OCI-LY3 (cell line): ENCODE results near the gene SUPT16H.

Source experiments
- H2AFZ ChIP-seq: fragments of 200-600, 300-600 bp; shearing (Covaris generic); 2 replicates; pipeline ENCODE4 v1.6.0; 2014; ENCODE audit warnings: antibody characterized with exemption, low read depth, low read length
- H3K27ac ChIP-seq: fragments of 200-600, 300-600 bp; sonication (generic); 2 replicates; pipeline ENCODE4 v1.5.1; 2014; ENCODE audit warnings: mild to moderate bottlenecking, low read length, moderate library complexity, mixed read lengths
- H3K27me3 ChIP-seq: fragments of 200-600, 300-600 bp; sonication (generic); 2 replicates; pipeline ENCODE4 v1.6.1; 2014; ENCODE audit warnings: low read depth, low read length, mixed read lengths
- H3K36me3 ChIP-seq: fragments of 200-600, 300-600 bp; sonication (generic); replicated peaks from 2 replicates; pipeline ENCODE3; 2014; ENCODE audit warnings: low read depth, low read length, mixed read lengths
- H3K4me1 ChIP-seq: fragments of 300-600, 200-600 bp; sonication (generic); 2 replicates; pipeline ENCODE4 v1.6.1; 2014; ENCODE audit warnings: low read length, mixed read lengths
- H3K4me2 ChIP-seq: fragments of 200-600, 300-600 bp; sonication (generic); 2 replicates; pipeline ENCODE4 v1.6.1; 2014; ENCODE audit warnings: low read length, mixed read lengths
- H3K4me3 ChIP-seq: fragments of 300-600, 200-600 bp; sonication (generic); 2 replicates; pipeline ENCODE4 v1.5.1; 2014; ENCODE audit warnings: antibody characterized with exemption, mild to moderate bottlenecking, low read length, moderate library complexity
- H3K79me2 ChIP-seq: fragments of 300-600, 200-600 bp; shearing (Covaris generic); 2 replicates; pipeline ENCODE4 v1.6.1; 2014; ENCODE audit warnings: mild to moderate bottlenecking, low read length, mixed read lengths
- H3K9ac ChIP-seq: fragments of 300-600, 200-600 bp; shearing (Covaris generic); 2 replicates; pipeline ENCODE4 v1.6.0; 2014; ENCODE audit warnings: mild to moderate bottlenecking, low read length, moderate library complexity
- H3K9me3 ChIP-seq: fragments of 200-600, 300-600 bp; shearing (Covaris generic); 2 replicates; pipeline ENCODE4 v1.6.1; 2014; ENCODE audit warnings: low read length, mixed read lengths; ENCODE audit not compliant: insufficient read depth
- H4K20me1 ChIP-seq: fragments of 200-600, 300-600 bp; sonication (generic); 2 replicates; pipeline ENCODE4 v1.6.1; 2016; ENCODE audit warnings: low read length, mixed read lengths; ENCODE audit not compliant: insufficient read depth
- CTCF ChIP-seq: fragments of 200-600, 300-600 bp; sonication (generic); IDR thresholded peaks from 2 replicates; pipeline ENCODE4 v1.5.1; 2014; ENCODE audit warnings: antibody characterized with exemption, low read length, low read depth
- EZH2phosphoT487 ChIP-seq: fragments of 200-600 bp; shearing (Covaris generic); IDR thresholded peaks from 2 replicates; pipeline ENCODE4 v1.6.1; 2018; ENCODE audit warnings: antibody characterized with exemption, mixed run types, low read depth

Gene SUPT16H

GRCh38 chr14:21309956-21310355 lies 73.9 kb downstream of the SUPT16H start:
- peaks cover 4% of the 10 kb centered on the region; the same call in 1 of the 2 replicates for H3K27me3 ChIP-seq
- TF ChIP-seq CTCF (no peak), EZH2phosphoT487 (no peak)
- no peaks in the 10 kb centered on the region for H3K9me3 ChIP-seq
- peaks cover 30% of the 10 kb centered on the region for H3K4me1 ChIP-seq
- H4K20me1 ChIP-seq, result no peaks in the 10 kb centered on the region
- H3K79me2 ChIP-seq, result no peaks in the 10 kb centered on the region
- no peak overlapping the region for H3K4me3 ChIP-seq
- H3K4me2 ChIP-seq, result no peak overlapping the region
- H3K9ac ChIP-seq, result no peak overlapping the region
- H2AFZ ChIP-seq, result no peak overlapping the region
- H3K27ac ChIP-seq, result no peak overlapping the region
- no peaks in the 10 kb centered on the region for H3K36me3 ChIP-seq

- TF ChIP-seq CTCF (no peak), EZH2phosphoT487 (no peak)
- peak overlapping the region; percentile 78 for H3K4me3 ChIP-seq
- no peaks in the 10 kb centered on the region for H3K9me3 ChIP-seq
- H3K9ac ChIP-seq, result peak overlapping the region; percentile 89
- peaks cover 4% of the 10 kb centered on the region; the same call in 1 of the 2 replicates for H3K27me3 ChIP-seq
- H3K4me1 ChIP-seq, result peaks cover 30% of the 10 kb centered on the region
- H3K36me3 ChIP-seq, result no peaks in the 10 kb centered on the region
- no peaks in the 10 kb centered on the region for H4K20me1 ChIP-seq
- peak overlapping the region; percentile 91 for H3K4me2 ChIP-seq
- H2AFZ ChIP-seq, result peak overlapping the region; percentile 81
- no peaks in the 10 kb centered on the region for H3K79me2 ChIP-seq
- peak overlapping the region; percentile 64 for H3K27ac ChIP-seq
Observed at GRCh38 chr14:21309238-21309636, 74.6 kb downstream of the SUPT16H start.

DNA sequence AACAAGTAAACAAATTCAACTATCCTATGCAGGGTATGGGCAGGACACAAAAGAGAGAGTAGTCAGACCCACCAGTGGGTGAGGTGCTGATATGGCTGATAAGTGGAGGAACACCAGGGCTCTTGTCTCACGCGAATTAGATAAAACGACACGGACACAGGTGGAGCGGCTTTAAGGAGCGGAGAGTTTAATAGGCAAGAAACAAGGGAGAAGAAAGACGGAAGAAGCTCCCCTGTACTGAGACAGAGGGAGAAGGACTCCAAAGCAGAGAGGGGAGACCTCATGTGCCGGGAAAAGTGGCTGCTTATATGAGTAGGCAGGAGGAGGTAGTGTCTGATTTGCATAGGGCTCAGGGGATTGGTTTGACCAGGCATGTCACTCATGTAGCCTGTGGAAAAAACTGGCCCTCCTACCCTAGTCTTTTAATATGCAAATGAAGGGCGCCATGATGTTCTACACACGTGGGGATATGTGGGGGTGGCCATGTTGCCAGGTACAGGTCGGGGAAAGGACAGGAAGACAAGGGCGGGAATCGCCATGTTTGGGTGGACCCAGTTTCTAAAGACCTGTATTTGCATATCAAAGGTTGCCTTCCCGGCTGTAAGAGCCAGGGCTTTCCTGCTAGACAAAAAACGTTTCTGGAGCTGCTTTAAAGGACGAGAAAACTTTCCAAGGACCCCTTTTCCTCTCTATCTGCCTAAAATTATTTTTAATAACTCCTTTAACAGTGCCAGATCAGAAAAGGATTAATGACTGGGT lies 75.2 kb downstream of the SUPT16H start:
- Histone ChIP-seq H3K36me3 (no peaks in the 10 kb centered on the region), H4K20me1 (no peaks in the 10 kb centered on the region), H3K79me2 (no peaks in the 10 kb centered on the region), H3K4me3 (peak overlapping the region; percentile 78), H3K4me2 (peak overlapping the region; percentile 91), H3K9me3 (no peaks in the 10 kb centered on the region), H3K4me1 (peaks cover 30% of the 10 kb centered on the region), H3K27ac (peak overlapping the region; percentile 64), H3K9ac (peak overlapping the region; percentile 89), H3K27me3 (peaks cover 4% of the 10 kb centered on the region; the same call in 1 of the 2 replicates), H2AFZ (peak overlapping the region; percentile 81)
- TF ChIP-seq EZH2phosphoT487 (no peak), CTCF (no peak)

GRCh38 chr14:21308132-21308478 lies 75.7 kb downstream of the SUPT16H start:
- H3K9ac ChIP-seq, result peak overlapping the region; percentile 71
- no peaks in the 10 kb centered on the region for H4K20me1 ChIP-seq
- peak overlapping the region; percentile 37; the same call in 1 of the 2 replicates for H2AFZ ChIP-seq
- peak overlapping the region; percentile 62 for H3K27ac ChIP-seq
- no peaks in the 10 kb centered on the region for H3K36me3 ChIP-seq
- peak overlapping the region; percentile 78 for H3K4me3 ChIP-seq
- peaks cover 4% of the 10 kb centered on the region; the same call in 1 of the 2 replicates for H3K27me3 ChIP-seq
- H3K4me1 ChIP-seq, result peaks cover 30% of the 10 kb centered on the region
- no peak for TF ChIP-seq EZH2phosphoT487
- no peaks in the 10 kb centered on the region for H3K79me2 ChIP-seq
- H3K4me2 ChIP-seq, result peak overlapping the region; percentile 79
- no peaks in the 10 kb centered on the region for H3K9me3 ChIP-seq
